Suprapubic skin (tissue), 4 donors: ENCODE results near the gene SETD9.

Experiments
- CTCF ChIP-seq, 2 donors: fragments of 200-600 bp in 1 of 2; fragments of 450-650 bp in 1 of 2; sonication (generic) in 1 of 2; IDR thresholded peaks; one replicate each; pipeline ENCODE4 v1.5.1; 2016 to 2019; ENCODE audit warnings: antibody characterized with exemption in 2 of 2, mild to moderate bottlenecking in 1 of 2, moderate library complexity in 1 of 2
- POLR2A ChIP-seq, 2 donors: fragments of 450-650 bp; IDR thresholded peaks; one replicate each; pipeline ENCODE4 v1.6.1; 2017; ENCODE audit warnings: antibody characterized with exemption in 2 of 2, mild to moderate bottlenecking in 2 of 2, moderate library complexity in 2 of 2
- POLR2AphosphoS5 ChIP-seq, 3 donors: sonication (generic); formaldehyde crosslinking; IDR thresholded peaks; one replicate each; pipeline ENCODE4 v1.6.1; 2017; ENCODE audit warnings: antibody characterized with exemption in 3 of 3

GRCh38 chr5:56919942-56920662 is 10.7 kb downstream of the SETD9 start:
- TF ChIP-seq POLR2A (IDR thresholded peaks at IDR 0.05) (no peak), CTCF (IDR thresholded peaks at IDR 0.05) (no peak), POLR2AphosphoS5 (IDR thresholded peaks at IDR 0.05) (no peak)
